GM23338 (cell line): ENCODE data around the gene RPS6KA1. TPM values are rescaled to one million over a fixed set of nuclear protein-coding genes. Genes with fewer than 3 reads are reported as not detected.

ENCODE experiments used
- ATAC-seq: fragments of 200-7000 bp; cut with Tn5 transposase; 3 replicates; pipeline ENCODE4 v1.9.1; 2020
- DNase-seq: peaks from one replicate; pipeline ENCODE4 v3.0.0-alpha.2; 2015; ENCODE audit warnings: low spot score
- H2AFZ ChIP-seq: fragments of 200-600 bp; sonication (generic); 2 replicates; pipeline ENCODE4 v1.8.0; 2016; ENCODE audit warnings: antibody characterized with exemption, mild to moderate bottlenecking, moderate library complexity
- H3F3A ChIP-seq: fragments of 200-600 bp; sonication (generic); replicated peaks from 2 replicates; pipeline ENCODE4 v1.8.0; 2017; ENCODE audit warnings: antibody characterized with exemption, mixed run types, low read depth
- H3K27ac ChIP-seq: fragments of 200-600 bp; sonication (generic); 2 replicates; pipeline ENCODE4 v1.6.1; 2016; ENCODE audit warnings: low read depth
- H3K27me3 ChIP-seq: fragments of 200-600 bp; sonication (generic); 2 replicates; pipeline ENCODE4 v1.8.0; 2016; ENCODE audit warnings: mild to moderate bottlenecking, mixed run types, moderate library complexity; ENCODE audit not compliant: insufficient read depth
- H3K36me3 ChIP-seq: fragments of 200-600 bp; sonication (generic); 2 replicates; pipeline ENCODE4 v1.8.0; 2016; ENCODE audit warnings: mild to moderate bottlenecking; ENCODE audit not compliant: insufficient read depth
- H3K4me1 ChIP-seq: fragments of 200-600 bp; sonication (generic); 2 replicates; pipeline ENCODE4 v1.8.0; 2016; ENCODE audit warnings: mild to moderate bottlenecking, moderate library complexity; ENCODE audit not compliant: insufficient read depth
- H3K4me2 ChIP-seq: fragments of 200-600 bp; sonication (generic); 2 replicates; pipeline ENCODE4 v1.7.1; 2017; ENCODE audit warnings: mixed run types
- H3K4me3 ChIP-seq: fragments of 200-600 bp; sonication (generic); 2 replicates; pipeline ENCODE4 v1.6.1; 2016; ENCODE audit warnings: mixed run types
- H3K79me2 ChIP-seq: fragments of 200-600 bp; sonication (generic); replicated peaks from 2 replicates; pipeline ENCODE4 v1.8.0; 2017; ENCODE audit warnings: mild to moderate bottlenecking; ENCODE audit not compliant: insufficient read depth
- H3K9me2 ChIP-seq: fragments of 200-600 bp; sonication (generic); 2 replicates; pipeline ENCODE4 v1.8.0; 2017; ENCODE audit not compliant: insufficient read depth
- H4K20me1 ChIP-seq: fragments of 200-600 bp; sonication (generic); replicated peaks from 2 replicates; pipeline ENCODE4 v1.8.0; 2017; ENCODE audit warnings: mild to moderate bottlenecking; ENCODE audit not compliant: insufficient read depth
- H3K27ac Mint-ChIP-seq: 2 replicates; pipeline ENCODE4 v1.8.0; 2020; ENCODE audit warnings: inconsistent platforms, mild to moderate bottlenecking, moderate library complexity, mixed read lengths
- H3K27me3 Mint-ChIP-seq: 3 replicates; pipeline ENCODE4 v1.8.0; 2022; ENCODE audit warnings: low read depth, mild to moderate bottlenecking, moderate library complexity, mixed read lengths, inconsistent platforms; ENCODE audit not compliant: insufficient read depth, poor library complexity
- H3K36me3 Mint-ChIP-seq: 3 replicates; pipeline ENCODE4 v1.8.0; 2021; ENCODE audit warnings: low read depth, mild to moderate bottlenecking, inconsistent platforms, moderate library complexity, mixed read lengths
- H3K4me1 Mint-ChIP-seq: 3 replicates; pipeline ENCODE4 v1.8.0; 2020; ENCODE audit warnings: mild to moderate bottlenecking, inconsistent platforms, mixed read lengths
- H3K4me3 Mint-ChIP-seq: 3 replicates; pipeline ENCODE4 v1.8.0; 2021; ENCODE audit warnings: moderate library complexity, mild to moderate bottlenecking, inconsistent platforms, mixed read lengths
- H3K9me3 Mint-ChIP-seq: 3 replicates; pipeline ENCODE4 v1.8.0; 2020; ENCODE audit warnings: moderate library complexity, mild to moderate bottlenecking, inconsistent platforms, mixed read lengths
- CREB1 ChIP-seq: fragments of 250-450 bp; sonication (Bioruptor Pico); IDR thresholded peaks from 2 replicates; pipeline ENCODE4 v1.5.0; 2020; ENCODE audit warnings: low read depth, mild to moderate bottlenecking, moderate library complexity
- CTCF ChIP-seq, 2 experiments: fragments of 200-600 bp in 1 of 2; sonication (generic) in 1 of 2; conservative IDR thresholded peaks; 2 replicates each; pipeline versions ENCODE4 v1.5.1 to v1.6.1; 2016 to 2017; ENCODE audit warnings: antibody characterized with exemption in 2 of 2, low read depth in 2 of 2, mild to moderate bottlenecking in 2 of 2, moderate library complexity in 1 of 2
- JUNB ChIP-seq: IDR thresholded peaks from one replicate; pipeline ENCODE4 v1.6.1; 2016; ENCODE audit warnings: antibody characterized with exemption; ENCODE audit not compliant: unreplicated experiment
- NANOG ChIP-seq: IDR thresholded peaks from 2 replicates; pipeline ENCODE4 v1.6.1; 2016; ENCODE audit warnings: antibody characterized with exemption, borderline replicate concordance
- POLR2AphosphoS5 ChIP-seq: IDR thresholded peaks from 2 replicates; pipeline ENCODE4 v1.6.1; 2016; ENCODE audit warnings: antibody characterized with exemption, low read depth
- REST ChIP-seq: IDR thresholded peaks from one replicate; pipeline ENCODE4 v1.6.1; 2018; ENCODE audit warnings: antibody characterized with exemption; ENCODE audit not compliant: unreplicated experiment
- STAT1 ChIP-seq: IDR thresholded peaks from one replicate; pipeline ENCODE4 v1.6.1; 2016; ENCODE audit warnings: antibody characterized with exemption; ENCODE audit not compliant: unreplicated experiment
- ZNF114 ChIP-seq: fragments of 250-450 bp; sonication (Bioruptor Pico); IDR thresholded peaks from 2 replicates; pipeline ENCODE4 v1.5.0; 2020; ENCODE audit warnings: mild to moderate bottlenecking, moderate library complexity
- ZNF331 ChIP-seq: fragments of 250-450 bp; sonication (Bioruptor Pico); IDR thresholded peaks from 2 replicates; pipeline ENCODE4 v1.5.0; 2020; ENCODE audit warnings: low read depth, mild to moderate bottlenecking, moderate library complexity
- ZNF462 ChIP-seq: fragments of 250-450 bp; sonication (Bioruptor Pico); IDR thresholded peaks from 2 replicates; pipeline ENCODE4 v1.5.0; 2020; ENCODE audit warnings: mild to moderate bottlenecking, moderate library complexity
- polyA plus RNA-seq: library from polyadenylated mRNA; unstranded; fragments of >200 nt; fragmentation: Nextera tagmentation; extraction: Ambion mirVana; gene quantifications from 2 replicates; pipeline ENCODE4 v1.2.1, GENCODE V29; 2016
- total RNA-seq: library from RNA; depleted of rRNA; stranded (reverse); fragments of >200 nt; shearing (Covaris generic); gene quantifications from 2 replicates; pipeline ENCODE4 v1.2.3, GENCODE V29; 2014

The RPS6KA1 gene
- total and polyA plus RNA-seq, 2 experiments from 2014 or later, result 28.3 to 68.6 TPM

GRCh38 chr1:26581287-26581651 is 51.7 kb downstream of the RPS6KA1 start:
- Mint-ChIP-seq H3K36me3 (no peaks in the 10 kb centered on the region), H3K4me3 (no peak overlapping the region), H3K9me3 (no peaks in the 10 kb centered on the region), H3K4me1 (no peaks in the 10 kb centered on the region), H3K27ac (no peak overlapping the region), H3K27me3 (peaks cover 2% of the 10 kb centered on the region)
- Histone ChIP-seq H3K79me2 (no peaks in the 10 kb centered on the region), H2AFZ (no peak overlapping the region), H3K4me2 (no peak overlapping the region), H3K27ac (no peak overlapping the region), H3F3A (no peaks in the 10 kb centered on the region), H3K4me1 (no peaks in the 10 kb centered on the region), H4K20me1 (no peaks in the 10 kb centered on the region), H3K4me3 (no peak overlapping the region), H3K9me2 (no peaks in the 10 kb centered on the region), H3K27me3 (no peaks in the 10 kb centered on the region), H3K36me3 (no peaks in the 10 kb centered on the region)
- no peak for DNase-seq
- no peak for TF ChIP-seq JUNB
- no peak for TF ChIP-seq REST
- no peak for TF ChIP-seq CREB1
- TF ChIP-seq ZNF462 (CRISPR knock-in tag), result no peak
- no peak for TF ChIP-seq POLR2AphosphoS5
- TF ChIP-seq ZNF114 (CRISPR knock-in tag), result no peak
- TF ChIP-seq STAT1, result no peak
- TF ChIP-seq CTCF (conservative IDR thresholded peaks at IDR 0.05; ENCODE audit: low read depth in 2 of 2), result no peak
- TF ChIP-seq NANOG, result no peak
- TF ChIP-seq ZNF331 (CRISPR knock-in tag), result no peak
- no peak for ATAC-seq
